ENCODE data around the gene PLEKHM1. TPM values are rescaled to one million over a fixed set of nuclear protein-coding genes. Genes with fewer than 3 reads are reported as not detected.

The PLEKHM1 gene
- total and polyA plus RNA-seq, 4 donors, result 6.2 to 15.8 (median 8.5) TPM

GRCh38 chr17:45394091-45394490 is 96.4 kb downstream of the PLEKHM1 start:
- 89% methylated on average over 6 of the region's 6 CpGs for WGBS
- H3K4me3 ChIP-seq (ENCODE audit: low read depth in 1 of 3, low read length in 3 of 3), result no peak overlapping the region
- H3K27ac ChIP-seq (ENCODE audit: low read depth in 1 of 2, low read length in 2 of 2), result no peak overlapping the region
- no peaks in the 10 kb centered on the region for H3K9me3 ChIP-seq (ENCODE audit: control insufficient read depth in 4 of 4, low read length in 3 of 4)
- H3K4me1 ChIP-seq (ENCODE audit: control insufficient read depth in 4 of 4, insufficient read depth in 4 of 4, low read length in 3 of 4), result peaks cover 0 to 8% (median 5%) of the 10 kb centered on the region in 4 donors
- no peak overlapping the region for H3K9ac ChIP-seq (ENCODE audit: low read depth in 1 of 2, low read length in 2 of 2)
- no peaks in the 10 kb centered on the region for H3K36me3 ChIP-seq (ENCODE audit: control insufficient read depth in 4 of 4, insufficient read depth in 3 of 4, low read depth in 1 of 4, low read length in 3 of 4)
- H3K27me3 ChIP-seq (ENCODE audit: control insufficient read depth in 4 of 4, insufficient read depth in 4 of 4, low read length in 3 of 4), result no peaks in the 10 kb centered on the region
- DNase-seq (ENCODE audit: low spot score), result no peak
- TF ChIP-seq TAF1 (conservative IDR thresholded peaks at IDR 0.05) (no peak), HNF4G (IDR thresholded peaks at IDR 0.05) (no peak), YY1 (IDR thresholded peaks at IDR 0.05) (no peak), EGR1 (IDR thresholded peaks at IDR 0.05; ENCODE audit: low read depth in 2 of 2) (no peak), RXRA (IDR thresholded peaks at IDR 0.05) (no peak), MAX (IDR thresholded peaks at IDR 0.05) (no peak), RAD21 (IDR thresholded peaks at IDR 0.05) (no peak), NR2F2 (IDR thresholded peaks at IDR 0.05) (no peak), ATF3 (IDR thresholded peaks at IDR 0.05) (no peak), JUND (IDR thresholded peaks at IDR 0.05) (no peak), FOXA1 (IDR thresholded peaks at IDR 0.05) (no peak), HNF4A (conservative IDR thresholded peaks at IDR 0.05) (no peak), REST (IDR thresholded peaks at IDR 0.05) (no peak), FOXA2 (IDR thresholded peaks at IDR 0.05) (no peak), GABPA (IDR thresholded peaks at IDR 0.05 in 1 of 2, conservative IDR thresholded peaks at IDR 0.05 in 1 of 2) (no peak), SP1 (IDR thresholded peaks at IDR 0.05) (no peak)
- TF ChIP-seq, protein P1, sequence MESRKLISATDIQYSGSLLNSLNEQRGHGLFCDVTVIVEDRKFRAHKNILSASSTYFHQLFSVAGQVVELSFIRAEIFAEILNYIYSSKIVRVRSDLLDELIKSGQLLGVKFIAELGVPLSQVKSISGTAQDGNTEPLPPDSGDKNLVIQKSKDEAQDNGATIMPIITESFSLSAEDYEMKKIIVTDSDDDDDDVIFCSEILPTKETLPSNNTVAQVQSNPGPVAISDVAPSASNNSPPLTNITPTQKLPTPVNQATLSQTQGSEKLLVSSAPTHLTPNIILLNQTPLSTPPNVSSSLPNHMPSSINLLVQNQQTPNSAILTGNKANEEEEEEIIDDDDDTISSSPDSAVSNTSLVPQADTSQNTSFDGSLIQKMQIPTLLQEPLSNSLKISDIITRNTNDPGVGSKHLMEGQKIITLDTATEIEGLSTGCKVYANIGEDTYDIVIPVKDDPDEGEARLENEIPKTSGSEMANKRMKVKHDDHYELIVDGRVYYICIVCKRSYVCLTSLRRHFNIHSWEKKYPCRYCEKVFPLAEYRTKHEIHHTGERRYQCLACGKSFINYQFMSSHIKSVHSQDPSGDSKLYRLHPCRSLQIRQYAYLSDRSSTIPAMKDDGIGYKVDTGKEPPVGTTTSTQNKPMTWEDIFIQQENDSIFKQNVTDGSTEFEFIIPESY (IDR thresholded peaks at IDR 0.05), result no peak
- TF ChIP-seq, protein P2, sequence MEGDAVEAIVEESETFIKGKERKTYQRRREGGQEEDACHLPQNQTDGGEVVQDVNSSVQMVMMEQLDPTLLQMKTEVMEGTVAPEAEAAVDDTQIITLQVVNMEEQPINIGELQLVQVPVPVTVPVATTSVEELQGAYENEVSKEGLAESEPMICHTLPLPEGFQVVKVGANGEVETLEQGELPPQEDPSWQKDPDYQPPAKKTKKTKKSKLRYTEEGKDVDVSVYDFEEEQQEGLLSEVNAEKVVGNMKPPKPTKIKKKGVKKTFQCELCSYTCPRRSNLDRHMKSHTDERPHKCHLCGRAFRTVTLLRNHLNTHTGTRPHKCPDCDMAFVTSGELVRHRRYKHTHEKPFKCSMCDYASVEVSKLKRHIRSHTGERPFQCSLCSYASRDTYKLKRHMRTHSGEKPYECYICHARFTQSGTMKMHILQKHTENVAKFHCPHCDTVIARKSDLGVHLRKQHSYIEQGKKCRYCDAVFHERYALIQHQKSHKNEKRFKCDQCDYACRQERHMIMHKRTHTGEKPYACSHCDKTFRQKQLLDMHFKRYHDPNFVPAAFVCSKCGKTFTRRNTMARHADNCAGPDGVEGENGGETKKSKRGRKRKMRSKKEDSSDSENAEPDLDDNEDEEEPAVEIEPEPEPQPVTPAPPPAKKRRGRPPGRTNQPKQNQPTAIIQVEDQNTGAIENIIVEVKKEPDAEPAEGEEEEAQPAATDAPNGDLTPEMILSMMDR (IDR thresholded peaks at IDR 0.05; ENCODE audit: low read depth, low read length, missing input control), result no peak
